ENCODE measurements around the gene NYAP2. TPM values are rescaled to one million over a fixed set of nuclear protein-coding genes. Genes with fewer than 3 reads are reported as not detected.

Gene NYAP2
- total RNA-seq, 2 donors from 2014 or later = 0.52 TPM; not detected in 1

GRCh38 chr2:225400060-225400511, 576 bp downstream of the NYAP2 start:
- intact Hi-C loops (cut with DNase I) = no loop called here
- no peaks in the 10 kb centered on the region for H3K9me3 ChIP-seq
- H3K27me3 ChIP-seq = no peaks in the 10 kb centered on the region
- no peaks in the 10 kb centered on the region for H3K4me1 ChIP-seq
- DNase-seq (peak; percentile 6 to 32 (median 12)), ATAC-seq (no peak)
- H3K27ac ChIP-seq = no peak overlapping the region
- H3K4me3 ChIP-seq = no peak overlapping the region
- TF ChIP-seq, protein P1, sequence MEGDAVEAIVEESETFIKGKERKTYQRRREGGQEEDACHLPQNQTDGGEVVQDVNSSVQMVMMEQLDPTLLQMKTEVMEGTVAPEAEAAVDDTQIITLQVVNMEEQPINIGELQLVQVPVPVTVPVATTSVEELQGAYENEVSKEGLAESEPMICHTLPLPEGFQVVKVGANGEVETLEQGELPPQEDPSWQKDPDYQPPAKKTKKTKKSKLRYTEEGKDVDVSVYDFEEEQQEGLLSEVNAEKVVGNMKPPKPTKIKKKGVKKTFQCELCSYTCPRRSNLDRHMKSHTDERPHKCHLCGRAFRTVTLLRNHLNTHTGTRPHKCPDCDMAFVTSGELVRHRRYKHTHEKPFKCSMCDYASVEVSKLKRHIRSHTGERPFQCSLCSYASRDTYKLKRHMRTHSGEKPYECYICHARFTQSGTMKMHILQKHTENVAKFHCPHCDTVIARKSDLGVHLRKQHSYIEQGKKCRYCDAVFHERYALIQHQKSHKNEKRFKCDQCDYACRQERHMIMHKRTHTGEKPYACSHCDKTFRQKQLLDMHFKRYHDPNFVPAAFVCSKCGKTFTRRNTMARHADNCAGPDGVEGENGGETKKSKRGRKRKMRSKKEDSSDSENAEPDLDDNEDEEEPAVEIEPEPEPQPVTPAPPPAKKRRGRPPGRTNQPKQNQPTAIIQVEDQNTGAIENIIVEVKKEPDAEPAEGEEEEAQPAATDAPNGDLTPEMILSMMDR (IDR thresholded peaks at IDR 0.05) = no peak
- TF ChIP-seq POLR2A (IDR thresholded peaks at IDR 0.05) = peak in 1 of 3 donors; percentile 4
- no peaks in the 10 kb centered on the region for H3K36me3 ChIP-seq (replicated peaks in 1 of 2; ENCODE audit: insufficient read depth in 1 of 2, low read depth in 2 of 2)
- 17 to 28% methylated on average over 8 of the region's 8 CpGs for WGBS, 2 donors

DNA sequence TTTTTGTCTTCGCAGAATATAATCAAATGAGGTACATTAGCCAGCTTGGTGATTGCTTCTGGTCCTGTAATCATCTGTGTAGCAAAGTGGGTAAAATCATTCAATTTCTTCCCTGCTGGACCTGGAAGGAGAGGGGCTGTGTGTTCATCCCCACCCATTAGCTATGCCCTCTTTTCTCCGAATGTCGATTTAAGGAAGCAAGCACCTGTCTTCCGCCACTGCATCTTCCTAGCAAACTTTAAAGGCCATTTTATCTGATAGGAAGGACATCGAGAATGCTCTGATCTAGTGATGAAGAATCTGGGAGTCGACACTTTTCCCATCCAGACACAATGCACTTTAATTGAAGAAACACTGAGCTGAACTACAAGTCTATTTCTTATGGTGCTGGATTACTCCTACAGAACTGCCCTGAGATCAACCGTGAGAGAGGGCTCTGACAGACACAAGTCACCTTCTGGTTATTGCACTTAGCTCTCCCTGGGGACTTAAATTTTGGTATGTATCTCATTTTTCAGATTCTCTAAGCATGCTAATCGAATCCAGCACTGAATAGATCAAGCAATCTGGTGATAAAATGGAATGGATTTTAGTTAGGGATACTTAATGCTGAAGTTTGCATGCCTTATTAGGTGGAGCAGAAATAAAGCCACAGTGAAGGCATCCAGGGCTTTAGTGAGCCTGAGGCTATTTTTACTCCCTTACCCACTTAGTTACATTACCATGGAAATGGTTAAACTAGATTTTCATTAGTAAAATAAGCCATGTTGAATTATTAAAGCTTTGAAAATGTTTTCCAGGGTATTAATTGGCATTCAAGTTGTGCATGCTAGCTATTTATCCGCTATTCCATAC, 1.3 kb downstream of the NYAP2 start:
- H3K27ac ChIP-seq = no peak overlapping the region
- intact Hi-C loops (cut with DNase I) = no loop called here
- no peaks in the 10 kb centered on the region for H3K36me3 ChIP-seq (replicated peaks in 1 of 2; ENCODE audit: insufficient read depth in 1 of 2, low read depth in 2 of 2)
- TF ChIP-seq POLR2A (IDR thresholded peaks at IDR 0.05) = no peak
- TF ChIP-seq, protein P1 (IDR thresholded peaks at IDR 0.05) = no peak
- no peaks in the 10 kb centered on the region for H3K9me3 ChIP-seq
- WGBS, 2 donors = 69 to 75% methylated on average over 9 of the region's 9 CpGs
- DNase-seq = no peak
- H3K4me3 ChIP-seq = no peak overlapping the region
- no peaks in the 10 kb centered on the region for H3K27me3 ChIP-seq
- ATAC-seq = no peak
- no peaks in the 10 kb centered on the region for H3K4me1 ChIP-seq

DNA sequence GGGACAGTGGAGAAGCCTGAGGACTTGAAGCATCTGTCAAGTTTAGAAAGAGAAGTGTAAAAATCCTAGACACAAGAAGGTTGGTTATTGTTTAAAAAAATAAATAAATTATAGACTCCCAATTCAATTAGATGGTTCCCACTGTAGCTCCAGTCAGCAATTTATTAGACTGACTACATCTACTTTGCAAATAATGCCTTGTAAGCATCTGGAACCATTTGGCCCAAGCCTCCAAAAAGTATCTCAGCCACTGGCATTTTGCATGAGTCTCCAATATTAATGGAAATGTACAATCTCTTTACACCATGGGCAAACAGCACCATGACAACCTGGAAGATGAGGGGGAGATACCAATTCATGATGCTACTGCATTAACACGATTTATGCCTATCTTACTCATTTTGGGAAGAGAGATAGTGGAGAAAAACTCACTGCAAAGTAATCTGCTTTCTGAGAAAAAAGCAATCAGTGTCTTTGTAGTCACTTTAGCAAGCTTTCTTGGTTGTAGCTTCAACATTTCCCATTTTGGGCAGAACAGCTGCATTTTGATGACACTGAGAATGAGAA, 2.8 kb downstream of the NYAP2 start:
- H3K9me3 ChIP-seq = no peaks in the 10 kb centered on the region
- H3K27ac ChIP-seq = no peak overlapping the region
- no peak for ATAC-seq
- no peaks in the 10 kb centered on the region for H3K27me3 ChIP-seq
- H3K4me1 ChIP-seq = no peaks in the 10 kb centered on the region
- H3K36me3 ChIP-seq (replicated peaks in 1 of 2; ENCODE audit: insufficient read depth in 1 of 2, low read depth in 2 of 2) = no peaks in the 10 kb centered on the region
- no peak overlapping the region for H3K4me3 ChIP-seq
- intact Hi-C loops (cut with DNase I) = no loop called here
- TF ChIP-seq, protein P1 (IDR thresholded peaks at IDR 0.05) = no peak
- no peak for TF ChIP-seq POLR2A (IDR thresholded peaks at IDR 0.05)
- no peak for DNase-seq
- 20 to 24% methylated on average over 1 of the region's 1 CpG for WGBS, 2 donors

- Histone ChIP-seq H3K27ac (no peak overlapping the region), H3K9me3 (no peaks in the 10 kb centered on the region), H3K4me3 (no peak overlapping the region), H3K36me3 (replicated peaks in 1 of 2; ENCODE audit: insufficient read depth in 1 of 2, low read depth in 2 of 2) (no peaks in the 10 kb centered on the region), H3K27me3 (no peaks in the 10 kb centered on the region), H3K4me1 (no peaks in the 10 kb centered on the region)
- ATAC-seq (no peak), DNase-seq (no peak)
- intact Hi-C loops (cut with DNase I) = no loop called here
- TF ChIP-seq, protein P1 (IDR thresholded peaks at IDR 0.05) = no peak
- TF ChIP-seq POLR2A (IDR thresholded peaks at IDR 0.05) = no peak
- WGBS, 2 donors = 81 to 88% methylated on average over 3 of the region's 3 CpGs
These were observed 11.9 kb downstream of the NYAP2 start for GRCh38 chr2:225411452-225411851.
